Measurements from ENCODE around the gene RELCH.
"Not testable (repeated sequence)": the region's sequence is repeated elsewhere in the genome, so short reads cannot be mapped to it uniquely, and the experiment has no call there.

The RELCH gene, protein sequence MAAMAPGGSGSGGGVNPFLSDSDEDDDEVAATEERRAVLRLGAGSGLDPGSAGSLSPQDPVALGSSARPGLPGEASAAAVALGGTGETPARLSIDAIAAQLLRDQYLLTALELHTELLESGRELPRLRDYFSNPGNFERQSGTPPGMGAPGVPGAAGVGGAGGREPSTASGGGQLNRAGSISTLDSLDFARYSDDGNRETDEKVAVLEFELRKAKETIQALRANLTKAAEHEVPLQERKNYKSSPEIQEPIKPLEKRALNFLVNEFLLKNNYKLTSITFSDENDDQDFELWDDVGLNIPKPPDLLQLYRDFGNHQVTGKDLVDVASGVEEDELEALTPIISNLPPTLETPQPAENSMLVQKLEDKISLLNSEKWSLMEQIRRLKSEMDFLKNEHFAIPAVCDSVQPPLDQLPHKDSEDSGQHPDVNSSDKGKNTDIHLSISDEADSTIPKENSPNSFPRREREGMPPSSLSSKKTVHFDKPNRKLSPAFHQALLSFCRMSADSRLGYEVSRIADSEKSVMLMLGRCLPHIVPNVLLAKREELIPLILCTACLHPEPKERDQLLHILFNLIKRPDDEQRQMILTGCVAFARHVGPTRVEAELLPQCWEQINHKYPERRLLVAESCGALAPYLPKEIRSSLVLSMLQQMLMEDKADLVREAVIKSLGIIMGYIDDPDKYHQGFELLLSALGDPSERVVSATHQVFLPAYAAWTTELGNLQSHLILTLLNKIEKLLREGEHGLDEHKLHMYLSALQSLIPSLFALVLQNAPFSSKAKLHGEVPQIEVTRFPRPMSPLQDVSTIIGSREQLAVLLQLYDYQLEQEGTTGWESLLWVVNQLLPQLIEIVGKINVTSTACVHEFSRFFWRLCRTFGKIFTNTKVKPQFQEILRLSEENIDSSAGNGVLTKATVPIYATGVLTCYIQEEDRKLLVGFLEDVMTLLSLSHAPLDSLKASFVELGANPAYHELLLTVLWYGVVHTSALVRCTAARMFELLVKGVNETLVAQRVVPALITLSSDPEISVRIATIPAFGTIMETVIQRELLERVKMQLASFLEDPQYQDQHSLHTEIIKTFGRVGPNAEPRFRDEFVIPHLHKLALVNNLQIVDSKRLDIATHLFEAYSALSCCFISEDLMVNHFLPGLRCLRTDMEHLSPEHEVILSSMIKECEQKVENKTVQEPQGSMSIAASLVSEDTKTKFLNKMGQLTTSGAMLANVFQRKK

DNA sequence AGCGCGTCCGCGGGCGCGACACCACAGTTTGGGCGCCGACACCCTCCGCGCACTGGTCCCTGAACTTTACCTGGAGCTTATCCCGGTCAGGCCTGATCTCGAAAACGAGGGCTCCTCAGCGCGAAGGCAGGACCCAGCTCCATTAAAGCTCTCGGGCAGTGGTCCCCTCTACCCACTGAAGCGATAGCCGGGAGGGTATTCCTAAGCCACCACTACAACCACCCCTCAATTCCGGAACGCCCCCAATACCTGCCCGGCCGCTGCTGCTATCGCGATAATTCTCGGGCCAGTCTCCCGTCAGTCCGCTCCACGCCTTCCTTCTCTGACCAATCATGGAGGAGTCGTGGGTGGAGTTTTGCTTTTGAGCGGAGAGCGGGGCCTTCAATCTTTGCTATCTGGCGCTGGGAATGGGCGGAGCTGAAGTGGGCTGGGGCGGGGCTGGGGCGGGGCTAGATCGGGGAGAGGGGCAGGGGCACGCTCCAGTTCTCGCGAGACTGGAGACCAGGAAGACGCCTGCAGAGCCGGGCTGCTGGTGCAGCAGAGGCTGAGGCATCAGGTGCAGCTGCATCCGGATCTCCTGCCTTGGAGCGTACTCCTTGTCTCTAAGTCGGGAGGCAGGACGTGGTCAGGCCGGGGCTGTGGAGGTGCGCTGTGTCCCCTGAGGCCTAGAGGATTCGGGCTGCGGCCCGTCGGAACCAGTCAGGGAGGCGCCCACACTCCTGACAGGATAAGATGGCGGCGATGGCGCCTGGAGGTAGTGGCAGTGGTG is at the start of gene RELCH, which contains the start of gene PIGN:
TSS of gene RELCH (plus strand) at position 482 of the 769 bp plus-strand sequence. CDS start at position 733, 251 bp downstream.
TSS of gene PIGN (minus strand) at position 283 of the 769 bp plus-strand sequence. CDS start 25,703 bp downstream, outside the sequence.
- peak; percentile 93 for DNase-seq

GRCh38 chr18:62138461-62139235 is 48.4 kb upstream of the RELCH start:
- no peak for DNase-seq

DNA sequence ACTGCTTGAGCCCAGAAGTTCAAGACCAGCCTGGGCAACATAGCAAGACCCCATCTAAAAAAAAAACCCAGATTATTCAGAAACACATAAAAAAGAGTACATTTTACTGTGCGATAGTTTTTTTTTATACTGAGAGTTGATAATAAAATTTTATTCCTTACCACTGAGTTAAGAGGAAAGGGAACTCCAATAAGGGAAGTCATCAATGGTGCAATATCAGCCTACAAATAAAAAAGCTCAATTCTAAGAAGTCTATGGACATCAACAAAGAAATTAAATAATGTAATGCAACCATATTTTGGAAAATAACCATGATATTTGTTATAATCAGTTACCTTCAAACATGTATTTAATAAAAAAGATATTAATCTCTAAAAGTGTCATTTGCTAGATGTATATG is 46.8 kb upstream of the RELCH start:
- no peak for DNase-seq

DNA sequence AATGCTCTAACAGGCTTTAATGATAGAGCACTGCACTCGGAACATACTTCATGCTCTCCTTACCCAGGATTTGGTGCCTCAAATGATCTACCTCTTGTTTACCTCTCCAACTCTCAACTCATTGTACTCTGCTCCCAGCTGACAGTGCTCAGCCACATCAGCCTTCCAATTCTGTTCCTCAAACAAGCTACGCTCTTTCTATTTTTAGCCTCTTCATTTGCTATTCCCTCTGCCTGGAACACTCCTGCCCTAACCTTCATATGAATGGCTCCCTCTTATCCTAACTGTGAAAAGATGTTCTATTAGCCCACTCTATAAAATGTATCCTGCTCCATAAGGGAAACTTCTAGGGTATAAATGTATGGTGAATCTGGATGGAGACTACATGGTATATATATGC is 42.7 kb upstream of the RELCH start:
- DNase-seq: no peak

DNA sequence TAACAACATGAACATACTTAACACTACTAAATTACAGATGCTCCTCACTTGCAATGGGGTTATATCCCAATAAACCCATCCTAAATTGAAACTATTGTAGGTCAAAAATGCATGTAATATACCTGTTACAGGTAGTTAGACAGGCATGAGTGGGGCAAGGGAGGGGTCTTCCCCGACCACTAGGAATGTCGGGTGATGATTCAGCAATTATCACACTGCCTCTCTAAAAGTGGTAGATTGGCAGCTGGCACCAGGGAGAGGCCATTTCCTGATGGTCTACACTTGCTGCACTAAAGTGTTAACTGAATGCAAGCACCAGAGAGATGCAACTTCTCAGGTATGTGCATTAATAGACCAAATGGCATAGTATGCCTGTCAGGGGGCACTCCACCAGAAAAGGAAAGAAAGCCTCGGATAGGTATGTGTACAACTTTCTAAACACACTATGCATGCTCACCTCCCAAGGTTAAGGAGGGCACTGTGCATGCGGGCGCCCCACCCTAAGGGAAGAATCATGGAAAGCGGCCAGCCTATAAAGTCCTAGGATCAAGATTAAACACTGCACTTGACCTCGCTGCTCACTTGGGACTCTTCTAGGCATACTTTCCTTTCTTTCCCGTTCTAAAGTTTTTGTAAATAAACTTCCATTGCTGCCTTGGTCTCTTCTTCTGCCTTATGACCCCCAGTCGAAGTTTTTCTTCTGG is 35.8 kb upstream of the RELCH start:
- DNase-seq: no peak

DNA sequence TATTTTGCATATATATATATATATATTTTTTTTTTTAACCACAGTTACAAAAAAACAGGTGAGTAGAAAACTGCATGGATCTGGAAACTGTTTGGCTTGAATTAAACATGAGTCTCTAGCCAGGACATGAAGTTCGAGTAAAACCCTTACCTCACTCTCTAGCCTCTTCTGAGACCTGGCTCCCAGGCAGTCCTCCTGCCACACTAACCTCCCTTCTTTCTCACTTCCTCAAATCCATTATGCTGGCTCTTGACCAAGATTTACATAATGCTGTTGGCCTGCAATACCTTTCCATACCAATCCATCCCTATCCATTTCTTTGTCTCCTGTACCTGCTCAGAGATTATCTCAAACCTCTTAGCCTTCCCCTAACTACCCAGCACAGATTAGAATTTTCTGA is 34.2 kb upstream of the RELCH start:
- no peak for DNase-seq

GRCh38 chr18:62157843-62158242 is 29.2 kb upstream of the RELCH start:
- no peak for DNase-seq

DNA sequence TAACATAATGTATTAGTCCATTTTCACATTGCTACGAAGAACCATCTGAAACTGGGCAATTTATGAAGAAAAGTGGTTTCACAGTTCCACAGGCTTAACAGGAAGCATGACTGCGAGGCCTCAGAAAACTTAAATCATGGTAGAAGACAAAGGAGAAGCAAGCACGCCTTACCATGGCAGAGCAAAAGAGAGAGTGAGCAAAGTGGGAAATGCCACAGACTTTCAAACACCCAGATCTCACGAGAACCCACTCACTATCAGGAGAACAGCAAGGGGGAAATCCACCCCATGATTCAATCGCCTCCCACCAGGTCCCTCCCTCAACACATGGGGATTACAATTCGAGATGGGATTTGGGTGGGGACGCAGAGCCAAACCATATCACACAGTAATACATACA is 22.7 kb upstream of the RELCH start:
- no peak for DNase-seq

GRCh38 chr18:62164855-62165487 is 22.1 kb upstream of the RELCH start:
- DNase-seq: no peak

- DNase-seq: no peak
Observed at GRCh38 chr18:62165583-62165982, 21.5 kb upstream of the RELCH start.

DNA sequence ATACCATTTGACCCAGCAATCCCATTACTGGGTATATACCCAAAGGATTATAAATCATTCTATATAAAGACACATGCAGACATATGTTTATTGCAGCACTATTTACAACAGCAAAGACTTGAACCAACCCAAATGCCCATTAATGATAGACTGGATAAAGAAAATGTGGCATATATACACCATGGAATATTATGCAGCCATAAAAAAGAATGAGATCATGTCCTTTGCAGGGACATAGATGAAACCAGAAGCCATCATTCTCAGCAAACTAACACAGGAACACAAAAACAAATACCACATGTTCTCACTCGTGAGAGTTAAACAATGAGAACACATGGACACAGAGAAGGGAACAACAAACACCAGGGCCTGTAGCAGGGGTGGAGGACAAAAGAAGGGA is 20.5 kb upstream of the RELCH start:
- not testable (repeated sequence) for DNase-seq

DNA sequence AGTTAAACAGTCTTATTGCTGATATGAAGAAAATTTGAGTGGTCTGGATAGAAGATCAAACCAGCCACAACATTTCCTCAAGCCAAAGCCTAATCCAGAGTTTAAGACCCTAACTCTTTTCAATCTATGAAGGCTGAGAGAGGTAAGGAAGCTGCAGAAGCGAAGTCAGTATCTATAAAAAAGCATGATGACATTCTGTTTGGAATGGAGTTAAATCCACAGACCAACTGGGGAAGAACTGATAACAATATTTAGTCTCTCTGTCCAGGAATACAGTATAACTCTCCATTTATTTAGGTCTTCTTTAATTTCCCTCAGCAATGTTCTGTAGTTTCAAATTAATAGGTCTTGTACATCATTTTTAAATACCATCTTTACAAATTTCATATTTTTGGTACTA is 16.2 kb upstream of the RELCH start:
- no peak for DNase-seq

- DNase-seq: no peak
Observed at GRCh38 chr18:62172298-62172697, 14.8 kb upstream of the RELCH start.

- DNase-seq: no peak
Observed at GRCh38 chr18:62175521-62175920, 11.5 kb upstream of the RELCH start.

DNA sequence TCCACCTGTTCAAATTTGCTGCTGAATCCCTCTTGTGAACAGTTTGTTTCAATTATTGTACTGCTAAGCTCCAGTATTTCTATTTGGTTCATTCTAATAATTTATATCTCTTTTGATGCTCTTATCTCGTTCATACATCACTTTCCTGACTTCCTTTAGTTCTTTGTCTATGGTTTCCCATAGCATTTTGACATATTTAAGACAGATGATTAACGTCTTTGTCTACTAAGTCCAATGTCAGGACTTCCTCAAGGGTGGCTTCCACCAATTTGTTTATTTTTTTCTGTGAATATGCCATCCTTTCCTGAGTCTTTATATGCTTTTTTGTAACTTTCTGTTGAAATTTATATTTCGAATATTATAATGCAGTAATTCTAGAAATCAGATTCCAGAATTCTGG is 9.8 kb upstream of the RELCH start:
- DNase-seq: no peak

DNA sequence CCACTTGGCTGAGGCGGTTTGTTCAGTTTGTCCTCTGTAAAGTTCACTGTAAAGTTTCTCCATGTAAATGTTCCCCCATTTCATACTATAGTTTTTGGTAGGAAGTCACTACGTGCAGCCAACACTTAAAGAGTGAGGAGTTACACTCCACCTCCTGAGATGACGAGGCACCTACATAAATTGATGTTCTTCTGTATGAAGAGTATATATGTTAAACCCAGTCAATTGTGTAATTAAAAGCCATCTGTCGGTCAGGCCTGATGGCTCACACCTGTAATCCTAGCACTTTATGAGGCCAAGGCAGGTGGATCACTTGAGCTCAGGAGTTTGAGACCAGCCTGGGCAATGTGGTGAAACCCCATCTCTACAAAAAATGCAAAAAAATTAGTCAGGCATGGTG is 7.8 kb upstream of the RELCH start:
- DNase-seq: no peak

DNA sequence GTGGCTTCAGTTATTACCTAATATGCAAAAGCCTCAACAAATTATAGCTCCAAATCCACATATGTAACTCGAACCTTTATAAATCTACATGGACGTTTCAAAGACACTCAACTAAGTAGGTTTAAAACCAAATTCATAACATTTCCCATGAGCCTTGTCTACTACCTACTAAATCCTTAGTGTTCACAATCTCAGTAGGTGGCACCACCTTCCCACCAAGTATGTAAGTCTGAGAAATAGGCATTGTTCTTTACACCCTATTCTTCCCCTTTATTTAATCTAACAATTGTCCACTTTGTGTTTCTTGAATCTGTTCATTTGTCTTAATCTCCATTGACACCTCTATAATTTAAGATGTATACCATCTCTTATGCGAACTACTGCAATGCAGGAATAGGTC is 4.8 kb upstream of the RELCH start:
- no peak for DNase-seq

DNA sequence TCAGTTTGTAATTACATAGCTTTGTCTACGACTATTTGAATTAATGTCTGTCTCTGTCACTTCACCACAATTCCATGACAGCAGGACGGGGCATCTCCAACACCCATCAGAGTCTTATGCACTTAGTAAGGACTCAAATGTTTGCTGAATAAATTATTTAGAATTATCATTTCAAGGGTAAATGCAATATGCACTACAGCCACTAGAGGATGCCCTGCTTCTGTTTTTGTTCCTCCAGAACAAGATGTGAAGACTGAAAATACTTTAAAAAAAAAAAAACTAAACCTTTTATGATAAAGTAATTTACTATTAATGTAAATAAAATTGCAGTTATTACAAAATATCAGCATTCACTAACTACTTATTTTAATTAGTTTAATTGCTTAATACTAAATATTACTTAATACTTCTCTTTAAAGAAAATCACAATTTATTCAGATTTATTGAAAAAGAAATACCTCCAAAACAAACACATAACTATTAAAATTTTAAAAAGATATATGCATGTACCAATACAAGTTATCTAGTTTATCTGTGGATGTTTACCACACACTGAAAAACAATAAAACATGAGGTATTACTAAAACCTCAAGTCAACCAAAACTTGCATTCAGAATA is 3.4 kb upstream of the RELCH start:
- peak; percentile 38 for DNase-seq

- DNase-seq: peak; percentile 18
Observed at GRCh38 chr18:62186499-62186773, 619 bp upstream of the RELCH start.

Measured in activated gamma-delta T cell treated with Interleukin-2 at 50 U/mL for 16 hours (primary cell).